Mononuclear cell (primary cell): ENCODE results near the gene GRB10. TPM values are rescaled to one million over a fixed set of nuclear protein-coding genes. Genes with fewer than 3 reads are reported as not detected.

Experiments used
- H3K27me3 ChIP-seq: 2 replicates; pipeline ENCODE4 v1.6.0; 2011; ENCODE audit warnings: low read length, control low read depth; ENCODE audit not compliant: insufficient read depth
- H3K4me1 ChIP-seq: 2 replicates; pipeline ENCODE4 v1.5.1; 2011; ENCODE audit warnings: mild to moderate bottlenecking, low read length, control low read depth; ENCODE audit not compliant: insufficient read depth
- H3K4me3 ChIP-seq: 2 replicates; pipeline ENCODE4 v1.5.1; 2011; ENCODE audit warnings: mild to moderate bottlenecking, low read length, moderate library complexity
- H3K9me3 ChIP-seq: 2 replicates; pipeline ENCODE4 v1.5.1; 2011; ENCODE audit warnings: low read depth, mild to moderate bottlenecking, control low read depth, low read length
- total RNA-seq: library from RNA; depleted of rRNA; stranded (reverse); fragments of >200 nt; gene quantifications from one replicate; pipeline ENCODE4 v1.2.3, GENCODE V29; 2012

Gene GRB10
- total RNA-seq, 1 donor, result 3.7 TPM

- no peaks in the 10 kb centered on the region for H3K9me3 ChIP-seq
- no peaks in the 10 kb centered on the region for H3K27me3 ChIP-seq
- H3K4me3 ChIP-seq, result no peak overlapping the region
- peaks cover 7% of the 10 kb centered on the region for H3K4me1 ChIP-seq
Measured at GRCh38 chr7:50676740-50677637, 105.7 kb downstream of the GRB10 start.

- Histone ChIP-seq H3K9me3 (no peaks in the 10 kb centered on the region), H3K27me3 (no peaks in the 10 kb centered on the region), H3K4me3 (no peak overlapping the region), H3K4me1 (no peaks in the 10 kb centered on the region)
Measured at GRCh38 chr7:50676079-50676478, 106.6 kb downstream of the GRB10 start.

GRCh38 chr7:50674896-50675835 lies 107.5 kb downstream of the GRB10 start:
- H3K9me3 ChIP-seq, result no peaks in the 10 kb centered on the region
- H3K4me3 ChIP-seq, result no peak overlapping the region
- H3K4me1 ChIP-seq, result no peaks in the 10 kb centered on the region
- H3K27me3 ChIP-seq, result no peaks in the 10 kb centered on the region

GRCh38 chr7:50674299-50674698 lies 108.4 kb downstream of the GRB10 start:
- Histone ChIP-seq H3K9me3 (no peaks in the 10 kb centered on the region), H3K4me1 (no peaks in the 10 kb centered on the region), H3K27me3 (no peaks in the 10 kb centered on the region), H3K4me3 (no peak overlapping the region)

GRCh38 chr7:50673096-50673495 lies 109.6 kb downstream of the GRB10 start:
- Histone ChIP-seq H3K27me3 (no peaks in the 10 kb centered on the region), H3K4me1 (no peaks in the 10 kb centered on the region), H3K4me3 (no peak overlapping the region), H3K9me3 (no peaks in the 10 kb centered on the region)

GRCh38 chr7:50672045-50672444 lies 110.7 kb downstream of the GRB10 start:
- no peaks in the 10 kb centered on the region for H3K4me1 ChIP-seq
- no peak overlapping the region for H3K4me3 ChIP-seq
- H3K9me3 ChIP-seq, result no peaks in the 10 kb centered on the region
- no peaks in the 10 kb centered on the region for H3K27me3 ChIP-seq

- Histone ChIP-seq H3K9me3 (no peaks in the 10 kb centered on the region), H3K4me3 (no peak overlapping the region), H3K4me1 (no peaks in the 10 kb centered on the region), H3K27me3 (no peaks in the 10 kb centered on the region)
Measured at GRCh38 chr7:50671386-50671785, 111.3 kb downstream of the GRB10 start.

- no peaks in the 10 kb centered on the region for H3K27me3 ChIP-seq
- peaks cover 5% of the 10 kb centered on the region for H3K4me1 ChIP-seq
- H3K9me3 ChIP-seq, result no peaks in the 10 kb centered on the region
Measured at GRCh38 chr7:50669890-50670289, 112.8 kb downstream of the GRB10 start.

GRCh38 chr7:50667789-50668226 lies 114.9 kb downstream of the GRB10 start:
- no peaks in the 10 kb centered on the region for H3K9me3 ChIP-seq
- H3K4me1 ChIP-seq, result peaks cover 24% of the 10 kb centered on the region
- H3K27me3 ChIP-seq, result no peaks in the 10 kb centered on the region
- H3K4me3 ChIP-seq, result no peak overlapping the region

More at GRCh38 chr7:50669890-50670289, 112.8 kb downstream of the GRB10 start:
- H3K4me3 ChIP-seq, result no peak overlapping the region

- H3K4me1 ChIP-seq, result peaks cover 29% of the 10 kb centered on the region
Measured at GRCh38 chr7:50667338-50667737, 115.4 kb downstream of the GRB10 start.

GRCh38 chr7:50666124-50666496 lies 116.6 kb downstream of the GRB10 start:
- H3K9me3 ChIP-seq, result no peaks in the 10 kb centered on the region
- H3K4me3 ChIP-seq, result no peak overlapping the region
- H3K4me1 ChIP-seq, result peaks cover 41% of the 10 kb centered on the region
- H3K27me3 ChIP-seq, result no peaks in the 10 kb centered on the region

More at GRCh38 chr7:50667338-50667737, 115.4 kb downstream of the GRB10 start:
- H3K27me3 ChIP-seq, result no peaks in the 10 kb centered on the region
- no peak overlapping the region for H3K4me3 ChIP-seq
- no peaks in the 10 kb centered on the region for H3K9me3 ChIP-seq

- Histone ChIP-seq H3K4me1 (peaks cover 46% of the 10 kb centered on the region), H3K9me3 (no peaks in the 10 kb centered on the region), H3K4me3 (no peak overlapping the region), H3K27me3 (no peaks in the 10 kb centered on the region)
Measured at GRCh38 chr7:50665403-50666123, 117.1 kb downstream of the GRB10 start.

- H3K9me3 ChIP-seq, result no peaks in the 10 kb centered on the region
- no peak overlapping the region for H3K4me3 ChIP-seq
- H3K4me1 ChIP-seq, result peaks cover 53% of the 10 kb centered on the region
- H3K27me3 ChIP-seq, result no peaks in the 10 kb centered on the region
Measured at GRCh38 chr7:50664937-50665336, 117.8 kb downstream of the GRB10 start.

GRCh38 chr7:50664461-50664922 lies 118.2 kb downstream of the GRB10 start:
- Histone ChIP-seq H3K9me3 (no peaks in the 10 kb centered on the region), H3K4me1 (peaks cover 57% of the 10 kb centered on the region), H3K4me3 (no peak overlapping the region), H3K27me3 (no peaks in the 10 kb centered on the region)
